Activated T-cell treated with anti-CD3 and anti-CD28 coated beads, Interleukin-2, amount 50 U/mL, for 72 hours (primary cell): ENCODE data around the gene ANXA4. TPM values are rescaled to one million over a fixed set of nuclear protein-coding genes. Genes with fewer than 3 reads are reported as not detected.
"Not testable (repeated sequence)": the region's sequence is repeated elsewhere in the genome, so short reads cannot be mapped to it uniquely, and the experiment has no call there.

Experiments used
- ATAC-seq, 2 donors: fragments of 150-1000 bp; cut with Tn5 transposase; replicated peaks in 1 of 2; 2 replicates each; pipeline ENCODE4 v1.10.0; 2021; ENCODE audit warnings: moderate library complexity in 2 of 2, mild to moderate bottlenecking in 1 of 2
- DNase-seq, 2 donors: peaks; one replicate each; pipeline ENCODE4 v3.0.0; 2021 to 2022; ENCODE audit warnings: mixed read lengths in 1 of 2
- H3K27ac Mint-ChIP-seq: one replicate; pipeline ENCODE4 v1.8.0; 2022; ENCODE audit warnings: mild to moderate bottlenecking, moderate library complexity, mixed read lengths
- H3K27me3 Mint-ChIP-seq: one replicate; pipeline ENCODE4 v1.8.0; 2022; ENCODE audit warnings: low read depth, mixed read lengths
- H3K36me3 Mint-ChIP-seq, 2 donors: one replicate each; pipeline ENCODE4 v1.8.0; 2022; ENCODE audit warnings: mixed read lengths in 2 of 2, mild to moderate bottlenecking in 1 of 2; ENCODE audit not compliant: insufficient read depth in 2 of 2
- H3K4me1 Mint-ChIP-seq: one replicate; pipeline ENCODE4 v1.8.0; 2022; ENCODE audit warnings: low read depth, mixed read lengths
- H3K4me3 Mint-ChIP-seq, 2 donors: one replicate each; pipeline ENCODE4 v1.8.0; 2022; ENCODE audit warnings: mild to moderate bottlenecking in 2 of 2, mixed read lengths in 2 of 2, moderate library complexity in 2 of 2
- H3K9me3 Mint-ChIP-seq, 2 donors: one replicate each; pipeline ENCODE4 v1.8.0; 2022; ENCODE audit warnings: mixed read lengths in 2 of 2
- total RNA-seq, 2 donors: library from RNA; stranded (reverse); gene quantifications; one replicate each; pipeline ENCODE4 v1.2.3, GENCODE V29; 2022

The ANXA4 gene
- total RNA-seq, 2 donors from 2014 or later, result 25.3 to 30.2 TPM

GRCh38 chr2:69768235-69768634, 26.3 kb downstream of the ANXA4 start:
- no peak for DNase-seq
- H3K27ac Mint-ChIP-seq, result no peak overlapping the region
- H3K9me3 Mint-ChIP-seq, result no peaks in the 10 kb centered on the region
- no peak for ATAC-seq
- H3K36me3 Mint-ChIP-seq, result no peaks in the 10 kb centered on the region
- no peak overlapping the region for H3K4me3 Mint-ChIP-seq
- no peaks in the 10 kb centered on the region for H3K27me3 Mint-ChIP-seq
- peaks cover 69% of the 10 kb centered on the region for H3K4me1 Mint-ChIP-seq

DNA sequence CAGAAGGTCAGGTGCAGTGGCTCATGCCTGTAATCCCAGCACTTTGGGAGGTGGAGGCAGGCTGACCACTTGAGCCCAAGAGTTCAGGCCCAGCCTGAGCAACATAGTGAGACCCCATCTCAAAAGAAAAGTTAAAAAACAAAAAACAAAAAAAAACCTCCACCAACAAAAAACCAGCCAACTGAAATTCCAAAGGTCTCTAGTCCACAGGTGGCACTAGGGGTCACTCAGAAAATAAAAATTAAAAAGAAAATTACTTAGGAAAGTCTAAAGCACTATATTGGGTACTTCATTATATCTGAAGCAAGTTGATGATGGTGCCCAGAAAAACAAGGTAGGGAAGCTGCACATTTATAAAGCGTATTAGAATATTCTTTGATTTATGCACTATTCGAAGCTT, 26.9 kb downstream of the ANXA4 start:
- no peak for DNase-seq
- Mint-ChIP-seq H3K9me3 (no peaks in the 10 kb centered on the region), H3K4me3 (no peak overlapping the region), H3K27me3 (no peaks in the 10 kb centered on the region), H3K27ac (peak overlapping the region; percentile 66), H3K4me1 (peaks cover 73% of the 10 kb centered on the region), H3K36me3 (no peaks in the 10 kb centered on the region)
- ATAC-seq, result no peak

DNA sequence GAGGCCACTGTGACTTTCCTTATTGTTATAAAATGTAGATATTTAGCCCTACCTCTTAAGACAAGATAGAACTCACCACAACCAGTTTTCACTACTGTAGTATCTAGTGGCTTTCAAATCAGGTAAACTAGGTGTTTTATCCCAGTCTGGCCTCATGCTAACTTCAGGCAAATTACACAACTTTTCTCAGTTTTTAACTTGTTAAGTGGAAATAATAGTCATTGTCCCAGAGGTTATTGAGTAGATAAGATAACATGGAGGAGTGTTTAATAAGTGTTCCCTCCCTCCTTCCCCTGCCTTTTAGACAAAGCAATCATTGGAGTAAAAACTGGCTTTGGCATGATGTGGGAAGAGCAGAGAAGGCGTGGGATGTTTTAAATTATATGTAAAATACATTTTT, 27.3 kb downstream of the ANXA4 start:
- H3K36me3 Mint-ChIP-seq, result no peaks in the 10 kb centered on the region
- no peak for ATAC-seq

GRCh38 chr2:69770193-69770702, 28.3 kb downstream of the ANXA4 start:
- DNase-seq (peak; percentile 26 to 40), ATAC-seq (peak; percentile 50 to 71)
- Mint-ChIP-seq H3K9me3 (no peaks in the 10 kb centered on the region), H3K4me1 (peaks cover 73% of the 10 kb centered on the region), H3K27me3 (no peaks in the 10 kb centered on the region), H3K27ac (no peak overlapping the region), H3K4me3 (peak overlapping the region in 1 of 2 donors; percentile 4), H3K36me3 (no peaks in the 10 kb centered on the region)

More for the DNA sequence above, 27.3 kb downstream of the ANXA4 start:
- no peaks in the 10 kb centered on the region for H3K27me3 Mint-ChIP-seq
- peak overlapping the region; percentile 66 for H3K27ac Mint-ChIP-seq
- no peak for DNase-seq
- peak overlapping the region in 1 of 2 donors; percentile 43 for H3K4me3 Mint-ChIP-seq
- H3K9me3 Mint-ChIP-seq, result no peaks in the 10 kb centered on the region
- peaks cover 73% of the 10 kb centered on the region for H3K4me1 Mint-ChIP-seq

GRCh38 chr2:69770747-69771146, 28.8 kb downstream of the ANXA4 start:
- ATAC-seq (no peak), DNase-seq (no peak)
- Mint-ChIP-seq H3K4me1 (peaks cover 73% of the 10 kb centered on the region), H3K9me3 (no peaks in the 10 kb centered on the region), H3K27me3 (no peaks in the 10 kb centered on the region), H3K27ac (no peak overlapping the region), H3K4me3 (no peak overlapping the region), H3K36me3 (no peaks in the 10 kb centered on the region)

DNA sequence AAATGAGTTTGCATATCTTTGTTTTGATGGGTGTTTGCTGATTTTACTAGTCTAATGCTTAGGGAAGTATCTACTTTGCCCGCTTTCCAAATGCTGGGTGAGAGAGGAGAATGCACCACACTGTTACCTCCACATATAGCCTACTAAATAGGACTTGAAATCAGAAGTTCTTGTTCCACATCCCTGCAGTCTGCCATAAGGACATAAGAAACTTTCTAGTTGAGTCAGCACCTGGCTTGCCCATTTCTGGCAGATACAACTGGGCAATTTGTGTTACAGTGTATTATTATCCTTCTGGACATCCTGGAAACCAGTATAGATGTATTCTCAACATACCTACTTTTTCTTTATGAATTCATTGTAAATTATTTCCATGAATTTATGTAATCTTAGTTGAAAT, 29.5 kb downstream of the ANXA4 start:
- DNase-seq (no peak), ATAC-seq (no peak)
- H3K4me1 Mint-ChIP-seq, result peaks cover 70% of the 10 kb centered on the region
- H3K4me3 Mint-ChIP-seq, result no peak overlapping the region
- H3K9me3 Mint-ChIP-seq, result peaks cover 0 to 2% of the 10 kb centered on the region in 2 donors
- peaks cover under 1 to 2% of the 10 kb centered on the region in 2 donors for H3K36me3 Mint-ChIP-seq
- no peaks in the 10 kb centered on the region for H3K27me3 Mint-ChIP-seq
- no peak overlapping the region for H3K27ac Mint-ChIP-seq

DNA sequence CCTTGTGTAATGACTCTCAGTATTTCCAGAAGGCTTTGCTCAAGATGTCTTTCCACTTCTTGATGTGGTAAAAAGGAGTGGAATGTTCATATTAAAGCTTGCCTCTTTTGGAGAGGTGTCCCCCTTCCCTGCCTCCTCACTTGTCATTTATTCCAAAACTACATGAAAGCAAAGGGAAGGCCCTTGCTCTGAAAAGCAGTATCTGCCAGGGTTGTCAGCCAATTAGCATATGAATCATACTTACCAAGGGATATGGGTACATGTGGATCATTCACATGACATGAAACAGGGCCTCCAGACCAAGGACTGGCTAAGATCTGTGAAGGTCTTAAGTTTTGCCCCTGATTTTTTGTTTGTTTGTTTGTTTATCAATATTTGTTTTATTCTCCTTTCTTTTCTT, 31.3 kb downstream of the ANXA4 start:
- H3K36me3 Mint-ChIP-seq, result peaks cover 2 to 3% of the 10 kb centered on the region in 2 donors
- H3K27me3 Mint-ChIP-seq, result no peaks in the 10 kb centered on the region
- no peak overlapping the region for H3K4me3 Mint-ChIP-seq
- DNase-seq (peak; percentile 11 to 16), ATAC-seq (peak; percentile 55 to 57)
- peaks cover 64% of the 10 kb centered on the region for H3K4me1 Mint-ChIP-seq
- H3K9me3 Mint-ChIP-seq, result peaks cover 0 to 2% of the 10 kb centered on the region in 2 donors
- no peak overlapping the region for H3K27ac Mint-ChIP-seq

GRCh38 chr2:69774258-69774983, 32.5 kb downstream of the ANXA4 start:
- peak overlapping the region; percentile 48 to 70 for H3K4me3 Mint-ChIP-seq
- peak; percentile 20 to 30 for ATAC-seq

DNA sequence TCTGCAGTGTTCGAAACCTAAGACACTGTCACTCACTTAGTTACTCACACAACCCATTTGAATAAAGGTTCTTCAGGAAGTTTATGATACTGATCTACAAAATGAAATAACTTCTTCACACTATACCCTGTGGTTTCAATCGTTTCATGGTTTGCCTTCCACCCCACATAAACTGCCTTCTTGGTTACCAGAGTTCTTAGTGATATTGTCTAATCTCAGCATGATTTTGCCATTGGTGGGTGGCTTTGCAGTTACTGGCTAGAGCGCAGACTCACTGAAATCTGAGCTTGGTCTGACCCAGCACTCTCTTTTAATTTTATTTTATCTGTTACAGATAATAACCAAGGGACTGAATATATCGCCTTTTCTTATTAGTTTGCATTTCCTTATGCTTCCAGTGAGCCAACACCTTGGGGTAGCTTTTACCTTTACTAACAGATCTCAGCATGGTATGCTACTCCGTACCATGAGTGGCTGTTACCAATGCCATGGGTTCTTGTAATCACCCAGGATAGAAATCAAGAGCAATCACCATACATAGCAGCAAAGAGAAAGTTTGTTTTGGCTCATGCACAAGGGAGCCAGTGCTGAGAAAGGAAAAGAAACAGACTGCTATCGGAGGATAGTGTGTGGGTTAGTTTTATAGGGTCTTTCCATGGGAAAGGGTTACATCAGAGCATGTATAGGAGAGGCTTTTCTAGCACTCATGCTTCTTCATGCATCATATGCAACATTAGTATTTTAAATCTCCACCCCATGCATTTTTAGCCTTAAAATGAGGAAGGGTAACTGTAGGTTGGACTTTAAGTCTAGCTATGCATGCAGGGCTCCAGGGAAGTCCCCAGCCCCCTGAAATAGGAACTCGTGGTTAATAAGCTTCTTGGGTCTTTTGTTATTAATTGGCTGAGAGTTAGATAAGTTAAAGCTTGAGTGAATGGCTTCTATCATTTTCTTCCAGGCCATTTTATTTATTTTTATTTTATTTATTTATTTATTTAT, 33.3 kb downstream of the ANXA4 start:
- Mint-ChIP-seq H3K4me3 (peak overlapping the region; percentile 48 to 70), H3K27me3 (no peaks in the 10 kb centered on the region), H3K9me3 (peaks cover 0 to 2% of the 10 kb centered on the region in 2 donors), H3K27ac (no peak overlapping the region), H3K36me3 (peaks cover 2 to 3% of the 10 kb centered on the region in 2 donors), H3K4me1 (peaks cover 61% of the 10 kb centered on the region)
- ATAC-seq, result peak; percentile 87 to 90
- DNase-seq, result peak; percentile 31 to 56

More at GRCh38 chr2:69774258-69774983, 32.5 kb downstream of the ANXA4 start:
- H3K27ac Mint-ChIP-seq, DNase-seq, H3K36me3 Mint-ChIP-seq, H3K27me3 Mint-ChIP-seq, H3K9me3 Mint-ChIP-seq: not testable (repeated sequence)
- peaks cover 66% of the 10 kb centered on the region for H3K4me1 Mint-ChIP-seq

DNA sequence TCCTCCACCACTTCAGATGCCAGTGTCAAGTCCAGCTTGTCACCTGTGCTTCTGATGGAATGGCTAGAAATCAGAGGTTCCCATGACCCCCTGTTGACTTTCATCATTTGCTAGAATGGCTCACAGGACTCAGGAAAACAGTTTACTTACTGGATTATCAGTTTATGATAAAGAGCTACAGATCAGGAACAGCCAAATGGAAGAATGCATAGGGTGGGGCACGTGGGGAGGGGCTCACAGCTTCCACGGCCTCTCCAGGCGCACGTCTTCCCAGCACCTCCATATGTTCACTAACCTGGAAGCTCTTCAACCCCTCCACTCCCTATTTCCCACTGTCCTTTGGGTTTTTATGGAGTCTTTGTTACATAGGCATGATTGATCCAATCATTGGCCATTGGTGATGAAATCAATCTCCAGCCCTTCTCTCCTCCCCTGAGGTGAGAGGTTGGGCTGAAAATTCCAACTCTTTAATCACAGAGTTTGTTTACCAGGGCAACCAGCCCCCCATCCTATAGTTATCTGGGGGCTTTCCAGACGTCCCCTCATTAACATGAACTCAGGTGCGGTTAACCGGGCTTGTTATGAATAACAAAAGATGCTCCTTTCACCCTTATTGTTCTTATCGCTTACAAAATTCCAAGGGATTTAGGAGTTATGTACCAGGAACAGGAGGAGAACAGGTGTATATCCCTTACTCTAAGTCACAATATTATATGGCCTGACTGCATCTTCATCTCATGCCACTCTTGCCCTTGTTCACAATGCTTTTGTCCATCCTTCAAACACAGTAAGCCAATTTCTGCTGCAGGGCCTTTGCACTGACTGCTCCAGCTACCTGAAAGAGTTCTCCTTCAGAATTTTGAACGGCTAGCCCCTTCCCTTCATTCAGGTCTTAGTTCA, 35.2 kb downstream of the ANXA4 start:
- H3K4me1 Mint-ChIP-seq, result peaks cover 46% of the 10 kb centered on the region
- no peak overlapping the region for H3K27ac Mint-ChIP-seq
- no peak for ATAC-seq
- peaks cover 2 to 3% of the 10 kb centered on the region in 2 donors for H3K36me3 Mint-ChIP-seq
- DNase-seq, result no peak
- no peaks in the 10 kb centered on the region for H3K27me3 Mint-ChIP-seq
- H3K4me3 Mint-ChIP-seq, result no peak overlapping the region
- peaks cover 0 to 2% of the 10 kb centered on the region in 2 donors for H3K9me3 Mint-ChIP-seq

- H3K27me3 Mint-ChIP-seq, result no peaks in the 10 kb centered on the region
- no peak overlapping the region for H3K27ac Mint-ChIP-seq
- ATAC-seq (no peak), DNase-seq (no peak)
- peaks cover 0 to 2% of the 10 kb centered on the region in 2 donors for H3K9me3 Mint-ChIP-seq
- peaks cover 2 to 3% of the 10 kb centered on the region in 2 donors for H3K36me3 Mint-ChIP-seq
- H3K4me3 Mint-ChIP-seq, result no peak overlapping the region
- H3K4me1 Mint-ChIP-seq, result peaks cover 40% of the 10 kb centered on the region
Observed at GRCh38 chr2:69777786-69778105, 35.8 kb downstream of the ANXA4 start.

- peaks cover 2 to 3% of the 10 kb centered on the region in 2 donors for H3K36me3 Mint-ChIP-seq
- peaks cover 0 to 2% of the 10 kb centered on the region in 2 donors for H3K9me3 Mint-ChIP-seq
- peaks cover 23% of the 10 kb centered on the region for H3K4me1 Mint-ChIP-seq
- H3K27me3 Mint-ChIP-seq, result no peaks in the 10 kb centered on the region
- H3K27ac Mint-ChIP-seq, result no peak overlapping the region
- ATAC-seq (no peak), DNase-seq (no peak)
- no peak overlapping the region for H3K4me3 Mint-ChIP-seq
Observed at GRCh38 chr2:69779258-69780001, 37.5 kb downstream of the ANXA4 start.
